Head of caudate nucleus (tissue), 42 donors: ENCODE results near the gene SYPL1.

Experiments used
- DNase-seq, 42 donors: peaks; one replicate each; pipeline versions ENCODE4 v3.0.0 to v3.0.0-alpha.2; 2020 to 2021; ENCODE audit warnings: mixed read lengths in 7 of 42
- intact Hi-C: fragments of 100-400 bp; cut with DNase I; formaldehyde crosslinking; loops from one replicate; pipeline ENCODE4 v1.15.0; 2022

Gene SYPL1

GRCh38 chr7:106059556-106059955 lies 52.6 kb downstream of the SYPL1 start:
- intact Hi-C loops: loop anchor here (5.0 kb wide), 1 partner anchor 53 kb away; the partner anchor contains the start of gene SYPL1
- no peak for DNase-seq

- DNase-seq: no peak
- intact Hi-C loops: loop anchor here (5.0 kb wide), 1 partner anchor 53 kb away; the partner anchor contains the start of gene SYPL1
These were observed 53.2 kb downstream of the SYPL1 start for GRCh38 chr7:106058928-106059324.

GRCh38 chr7:106057962-106058927 lies 53.9 kb downstream of the SYPL1 start:
- intact Hi-C loops: loop anchor here (2.0 to 5.0 kb wide), 2 partner anchors 54 to 95 kb away; partner anchors contain the start of gene SYPL1
- DNase-seq: peak; percentile 76 to 96 (median 92)

GRCh38 chr7:106057204-106057961 lies 54.7 kb downstream of the SYPL1 start:
- intact Hi-C loops: loop anchor here (2.0 to 5.0 kb wide), 2 partner anchors 55 to 95 kb away; partner anchors contain the start of gene SYPL1
- DNase-seq: no peak

- peak; percentile 46 to 92 (median 78) for DNase-seq
These were observed 55.5 kb downstream of the SYPL1 start for GRCh38 chr7:106056513-106057203.

GRCh38 chr7:106054971-106055532 lies 57.1 kb downstream of the SYPL1 start:
- intact Hi-C loops: loop anchor here (5.0 kb wide), 1 partner anchor 57 kb away; the partner anchor contains the start of gene SYPL1
- no peak for DNase-seq

More at GRCh38 chr7:106056513-106057203, 55.5 kb downstream of the SYPL1 start:
- intact Hi-C loops: loop anchor here (2.0 to 5.0 kb wide), 2 partner anchors 56 to 96 kb away; partner anchors contain the start of gene SYPL1

GRCh38 chr7:106054156-106054910 lies 57.8 kb downstream of the SYPL1 start:
- intact Hi-C loops: no loop called here
- peak in 1 of 42 donors; percentile 40 for DNase-seq

GRCh38 chr7:106053109-106053508 lies 59.0 kb downstream of the SYPL1 start:
- no peak for DNase-seq

GRCh38 chr7:106052681-106053080 lies 59.4 kb downstream of the SYPL1 start:
- no peak for DNase-seq
- intact Hi-C loops: no loop called here

More at GRCh38 chr7:106053109-106053508, 59.0 kb downstream of the SYPL1 start:
- intact Hi-C loops: no loop called here

- intact Hi-C loops: no loop called here
- DNase-seq: no peak
These were observed 61.4 kb downstream of the SYPL1 start for GRCh38 chr7:106050746-106051117.

GRCh38 chr7:106050002-106050745 lies 61.9 kb downstream of the SYPL1 start:
- intact Hi-C loops: no loop called here
- peak in 10 of 42 donors; percentile 21 to 67 (median 52) for DNase-seq

GRCh38 chr7:106049139-106049752 lies 62.9 kb downstream of the SYPL1 start:
- no peak for DNase-seq
- intact Hi-C loops: loop anchor here (10.0 kb wide), 1 partner anchor 284 kb away; no protein-coding TSS in a partner anchor

GRCh38 chr7:106048706-106049020 lies 63.4 kb downstream of the SYPL1 start:
- DNase-seq: no peak
- intact Hi-C loops: loop anchor here (10.0 kb wide), 1 partner anchor 284 kb away; no protein-coding TSS in a partner anchor

- no peak for DNase-seq
- intact Hi-C loops: loop anchor here (10.0 kb wide), 1 partner anchor 283 kb away; no protein-coding TSS in a partner anchor
These were observed 64.0 kb downstream of the SYPL1 start for GRCh38 chr7:106047818-106048705.

GRCh38 chr7:106047184-106047583 lies 64.9 kb downstream of the SYPL1 start:
- intact Hi-C loops: loop anchor here (10.0 kb wide), 1 partner anchor 282 kb away; no protein-coding TSS in a partner anchor

More at GRCh38 chr7:106047184-106047583, 64.9 kb downstream of the SYPL1 start:
- no peak for DNase-seq
